HFFc6 (cell line): ENCODE results near the gene ATF6. TPM values are rescaled to one million over a fixed set of nuclear protein-coding genes. Genes with fewer than 3 reads are reported as not detected.

Source experiments
- DNase-seq: peaks from one replicate; pipeline ENCODE4 v3.0.0-alpha.2; 2018
- H3K27ac Mint-ChIP-seq: 2 replicates; pipeline ENCODE4 v1.8.0; 2020; ENCODE audit warnings: mild to moderate bottlenecking, mixed read lengths
- H3K27me3 Mint-ChIP-seq: 2 replicates; pipeline ENCODE4 v1.8.0; 2021; ENCODE audit warnings: mild to moderate bottlenecking, moderate library complexity, mixed read lengths; ENCODE audit not compliant: insufficient read depth
- H3K36me3 Mint-ChIP-seq: 2 replicates; pipeline ENCODE4 v1.8.0; 2021; ENCODE audit warnings: low read depth, mixed read lengths
- H3K4me1 Mint-ChIP-seq: 2 replicates; pipeline ENCODE4 v1.8.0; 2020; ENCODE audit warnings: low read depth, mixed read lengths
- H3K4me3 Mint-ChIP-seq: 2 replicates; pipeline ENCODE4 v1.8.0; 2020; ENCODE audit warnings: mild to moderate bottlenecking, moderate library complexity, mixed read lengths
- H3K9me3 Mint-ChIP-seq: 2 replicates; pipeline ENCODE4 v1.8.0; 2020; ENCODE audit warnings: mild to moderate bottlenecking, mixed read lengths
- long read RNA-seq: library from polyadenylated mRNA; unstranded; transcript quantifications from one replicate; pipeline ENCODE4 v2.0.0, GENCODE V29; 2019
- total RNA-seq, 6 experiments: library from RNA; stranded (reverse); fragmentation: NEBNext Ultra II Directional; extraction: Animal tissue kit (Norgen Biotek cat#: 25700); gene quantifications; 2 replicates in 1 of 6; 3 replicates in 5 of 6; pipeline ENCODE4 v1.2.3, GENCODE V29; 2021
- TF ChIP-seq, protein P1 (sequence below): fragments of 200-600 bp; sonication (generic); IDR thresholded peaks from 2 replicates; pipeline ENCODE4 v1.5.0; 2021; ENCODE audit warnings: antibody characterized with exemption, mild to moderate bottlenecking

Gene ATF6, protein sequence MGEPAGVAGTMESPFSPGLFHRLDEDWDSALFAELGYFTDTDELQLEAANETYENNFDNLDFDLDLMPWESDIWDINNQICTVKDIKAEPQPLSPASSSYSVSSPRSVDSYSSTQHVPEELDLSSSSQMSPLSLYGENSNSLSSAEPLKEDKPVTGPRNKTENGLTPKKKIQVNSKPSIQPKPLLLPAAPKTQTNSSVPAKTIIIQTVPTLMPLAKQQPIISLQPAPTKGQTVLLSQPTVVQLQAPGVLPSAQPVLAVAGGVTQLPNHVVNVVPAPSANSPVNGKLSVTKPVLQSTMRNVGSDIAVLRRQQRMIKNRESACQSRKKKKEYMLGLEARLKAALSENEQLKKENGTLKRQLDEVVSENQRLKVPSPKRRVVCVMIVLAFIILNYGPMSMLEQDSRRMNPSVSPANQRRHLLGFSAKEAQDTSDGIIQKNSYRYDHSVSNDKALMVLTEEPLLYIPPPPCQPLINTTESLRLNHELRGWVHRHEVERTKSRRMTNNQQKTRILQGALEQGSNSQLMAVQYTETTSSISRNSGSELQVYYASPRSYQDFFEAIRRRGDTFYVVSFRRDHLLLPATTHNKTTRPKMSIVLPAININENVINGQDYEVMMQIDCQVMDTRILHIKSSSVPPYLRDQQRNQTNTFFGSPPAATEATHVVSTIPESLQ
- 10 to 100 TPM; 23.7 to 29.9 (median 27.6) TPM for total RNA-seq
- long read RNA-seq, full-length matches to known transcripts = 57 of 95 reads
- long read RNA-seq, partial matches to known transcripts = 18 of 95 reads
- long read RNA-seq, other reads (novel, unspliced or antisense) = 20 of 95 reads

DNA sequence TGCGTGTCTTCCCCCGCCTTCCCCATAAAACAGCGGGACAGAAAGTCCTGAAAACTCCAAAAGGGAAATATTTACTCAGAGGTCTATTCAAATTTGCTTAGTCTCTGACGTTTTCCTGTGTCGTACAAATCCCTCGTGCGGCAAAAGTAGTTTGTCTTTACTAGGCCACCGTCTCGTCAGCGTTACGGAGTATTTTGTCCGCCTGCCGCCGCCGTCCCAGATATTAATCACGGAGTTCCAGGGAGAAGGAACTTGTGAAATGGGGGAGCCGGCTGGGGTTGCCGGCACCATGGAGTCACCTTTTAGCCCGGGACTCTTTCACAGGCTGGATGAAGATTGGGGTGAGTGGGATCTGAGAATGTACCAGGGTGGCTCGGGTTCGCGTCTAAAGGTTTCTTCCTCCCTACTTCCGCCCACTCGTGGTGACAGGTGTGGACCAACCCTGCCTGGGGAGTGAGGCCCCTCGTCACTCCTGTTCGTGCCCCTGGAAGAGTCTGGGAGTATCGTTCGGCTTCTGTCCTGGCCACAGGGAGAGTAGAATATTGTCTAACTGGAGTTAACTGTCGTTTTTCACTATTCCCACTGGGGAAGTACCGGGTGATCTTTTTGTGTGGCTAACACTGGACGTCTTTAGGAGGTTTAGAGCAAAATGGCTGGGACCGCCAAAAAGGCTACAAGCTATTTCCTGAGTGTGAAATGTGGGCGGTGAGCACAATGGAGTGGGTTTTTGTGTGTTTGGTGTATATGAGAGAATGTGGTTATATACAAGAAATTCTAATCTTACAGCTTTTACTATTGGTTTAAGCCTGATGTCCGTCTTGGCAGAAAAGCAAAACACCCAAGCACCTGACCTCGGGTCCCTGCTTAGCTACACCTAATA, at the start of gene ATF6:
Gene ATF6, plus strand, starts transcription at position 219 of the 880 bp plus-strand sequence. Its CDS starts 41 bp downstream, at position 260.
- no peaks in the 10 kb centered on the region for H3K9me3 Mint-ChIP-seq
- no peaks in the 10 kb centered on the region for H3K27me3 Mint-ChIP-seq
- DNase-seq = peak; percentile 95
- H3K4me1 Mint-ChIP-seq = peaks cover 40% of the 10 kb centered on the region
- peak within 1 kb of the TSS; percentile 95 for H3K27ac Mint-ChIP-seq
- peak within 1 kb of the TSS; percentile 98 for H3K4me3 Mint-ChIP-seq
- H3K36me3 Mint-ChIP-seq = no peaks in the 10 kb centered on the region; the same call in 1 of the 2 replicates
- TF ChIP-seq, protein P1, sequence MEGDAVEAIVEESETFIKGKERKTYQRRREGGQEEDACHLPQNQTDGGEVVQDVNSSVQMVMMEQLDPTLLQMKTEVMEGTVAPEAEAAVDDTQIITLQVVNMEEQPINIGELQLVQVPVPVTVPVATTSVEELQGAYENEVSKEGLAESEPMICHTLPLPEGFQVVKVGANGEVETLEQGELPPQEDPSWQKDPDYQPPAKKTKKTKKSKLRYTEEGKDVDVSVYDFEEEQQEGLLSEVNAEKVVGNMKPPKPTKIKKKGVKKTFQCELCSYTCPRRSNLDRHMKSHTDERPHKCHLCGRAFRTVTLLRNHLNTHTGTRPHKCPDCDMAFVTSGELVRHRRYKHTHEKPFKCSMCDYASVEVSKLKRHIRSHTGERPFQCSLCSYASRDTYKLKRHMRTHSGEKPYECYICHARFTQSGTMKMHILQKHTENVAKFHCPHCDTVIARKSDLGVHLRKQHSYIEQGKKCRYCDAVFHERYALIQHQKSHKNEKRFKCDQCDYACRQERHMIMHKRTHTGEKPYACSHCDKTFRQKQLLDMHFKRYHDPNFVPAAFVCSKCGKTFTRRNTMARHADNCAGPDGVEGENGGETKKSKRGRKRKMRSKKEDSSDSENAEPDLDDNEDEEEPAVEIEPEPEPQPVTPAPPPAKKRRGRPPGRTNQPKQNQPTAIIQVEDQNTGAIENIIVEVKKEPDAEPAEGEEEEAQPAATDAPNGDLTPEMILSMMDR = peak; percentile 5; the same call in 1 of the 2 replicates

DNA sequence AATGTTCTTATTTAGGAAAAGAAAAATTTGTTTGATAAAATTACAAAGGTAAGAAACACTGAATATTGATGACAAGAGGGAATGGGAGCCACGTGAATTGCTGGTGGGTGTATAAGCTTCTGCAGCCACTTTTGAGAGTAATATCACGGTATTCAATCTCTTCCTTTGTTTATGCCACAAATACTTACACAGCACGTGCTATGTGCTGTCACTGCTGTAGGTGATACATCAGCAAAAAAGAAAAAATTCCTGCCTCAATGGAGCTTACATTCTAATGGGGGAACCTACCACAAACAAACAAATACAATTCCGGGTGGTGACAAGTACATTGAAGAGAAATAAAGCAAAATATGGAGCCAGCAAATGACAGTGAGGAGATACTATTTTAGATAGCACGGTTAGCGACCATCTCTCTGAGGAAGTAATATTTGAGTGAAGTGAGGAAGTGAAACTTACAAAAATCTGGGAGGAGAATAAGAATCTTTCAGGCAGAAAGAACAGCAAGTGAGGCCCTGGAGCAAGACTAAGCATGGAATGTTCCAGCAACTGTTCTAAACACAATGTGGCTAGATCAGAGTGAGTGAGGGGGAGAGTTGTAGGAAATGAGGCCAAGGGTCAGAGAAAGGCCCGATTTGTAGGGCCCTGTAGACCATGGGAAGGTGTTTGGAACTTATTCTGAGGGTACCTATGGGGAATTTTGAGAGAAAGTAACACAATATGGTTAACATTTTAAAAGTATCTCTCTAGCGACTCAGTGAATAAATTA, 47.4 kb upstream of the ATF6 start:
- H3K36me3 Mint-ChIP-seq = no peaks in the 10 kb centered on the region
- TF ChIP-seq, protein P1 = no peak
- H3K27me3 Mint-ChIP-seq = no peaks in the 10 kb centered on the region
- no peak overlapping the region for H3K4me3 Mint-ChIP-seq
- no peak overlapping the region for H3K27ac Mint-ChIP-seq
- DNase-seq = no peak
- H3K4me1 Mint-ChIP-seq = peaks cover 47% of the 10 kb centered on the region
- H3K9me3 Mint-ChIP-seq = no peaks in the 10 kb centered on the region

DNA sequence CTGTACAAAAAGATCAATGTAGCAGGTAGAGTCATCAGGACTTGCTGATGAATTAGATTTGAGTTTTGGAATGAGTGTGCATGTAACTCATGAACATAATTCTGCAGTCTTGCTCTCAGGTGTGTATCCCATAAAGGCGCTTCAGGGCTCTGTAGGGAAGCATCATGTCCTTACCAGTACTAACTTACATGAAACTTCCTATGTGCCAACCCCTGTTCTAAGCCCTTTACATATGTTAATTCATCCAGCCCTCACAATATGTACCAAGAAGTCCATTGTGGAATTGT, 46.9 kb upstream of the ATF6 start:
- H3K9me3 Mint-ChIP-seq = no peaks in the 10 kb centered on the region
- no peak overlapping the region for H3K4me3 Mint-ChIP-seq
- H3K4me1 Mint-ChIP-seq = peaks cover 52% of the 10 kb centered on the region
- TF ChIP-seq, protein P1 = no peak
- H3K27ac Mint-ChIP-seq = no peak overlapping the region
- no peaks in the 10 kb centered on the region for H3K36me3 Mint-ChIP-seq
- H3K27me3 Mint-ChIP-seq = no peaks in the 10 kb centered on the region
- DNase-seq = no peak

DNA sequence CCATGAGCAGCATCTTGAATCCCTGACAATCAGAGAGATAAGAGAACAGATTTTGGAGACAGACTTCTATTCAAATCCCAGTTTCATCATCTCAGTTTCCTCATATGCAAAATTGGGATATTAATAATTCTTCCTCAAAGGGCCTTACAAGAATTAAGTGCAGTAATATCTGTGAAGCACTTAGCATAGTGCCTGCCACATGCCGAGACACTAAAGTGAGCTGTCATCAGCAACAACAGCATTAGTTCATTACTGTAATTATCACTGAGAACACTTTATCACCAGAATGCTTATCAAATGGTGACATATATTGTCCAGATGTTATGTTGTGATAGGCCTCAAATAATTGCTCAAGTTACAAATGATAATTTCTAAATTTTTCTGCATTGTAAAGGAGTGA, 45.7 kb upstream of the ATF6 start:
- no peaks in the 10 kb centered on the region for H3K36me3 Mint-ChIP-seq
- no peak for DNase-seq
- H3K27ac Mint-ChIP-seq = peak overlapping the region; percentile 10; the same call in 1 of the 2 replicates
- H3K4me1 Mint-ChIP-seq = peaks cover 62% of the 10 kb centered on the region
- H3K4me3 Mint-ChIP-seq = no peak overlapping the region
- no peaks in the 10 kb centered on the region for H3K9me3 Mint-ChIP-seq
- TF ChIP-seq, protein P1 = no peak
- H3K27me3 Mint-ChIP-seq = no peaks in the 10 kb centered on the region
